A549 (cell line): ENCODE data around the gene IL21R. TPM values are rescaled to one million over a fixed set of nuclear protein-coding genes. Genes with fewer than 3 reads are reported as not detected.

Experiments
- ATAC-seq, 2 experiments: fragments of 200-7000 bp in 1 of 2; fragments of >200 bp in 1 of 2; cut with Nextera tagmentation in 1 of 2; cut with Tn5 transposase in 1 of 2; 3 replicates each; pipeline versions ENCODE4 v1.8.0 to v1.9.1; 2018 to 2020; ENCODE audit warnings: mild to moderate bottlenecking in 1 of 2, moderate library complexity in 1 of 2
- CTCF ChIA-PET: fragments of 300-600 bp; sonication (Branson Sonifier 250); formaldehyde crosslinking; extraction: SDS; loops from one replicate; lab custom pipeline; 2021; ENCODE audit warnings: antibody characterized with exemption, inconsistent platforms; lab: Yijun Ruan, JAX
- POLR2A ChIA-PET: fragments of 350-600 bp; formaldehyde crosslinking; extraction: SDS; loops from one replicate; lab custom pipeline; 2021; ENCODE audit warnings: antibody characterized with exemption, inconsistent platforms; lab: Yijun Ruan, JAX
- DNase-seq, 2 experiments: peaks; one replicate each; pipeline versions ENCODE4 v3.0.0 to v3.0.0-alpha.2; 2011 to 2016; ENCODE audit warnings: low read depth in 1 of 2, low spot score in 1 of 2
- FAIRE-seq: peaks from 2 replicates; lab custom pipeline; 2011; peaks lifted over from hg19 to GRCh38; lab: Jason Lieb, UNC
- H3K27ac ChIP-seq, 2 experiments: fragments of >200 bp; sonication (Bioruptor Twin); formaldehyde crosslinking; 3 replicates each; pipeline ENCODE4 v1.5.1; 2016 to 2017
- H3K4me1 ChIP-seq: fragments of >200 bp; sonication (Bioruptor Twin); formaldehyde crosslinking; 3 replicates; pipeline ENCODE4 v1.6.1; 2016
- H3K4me2 ChIP-seq: fragments of >200 bp; sonication (Bioruptor Twin); formaldehyde crosslinking; 3 replicates; pipeline ENCODE4 v1.6.1; 2016
- H3K4me3 ChIP-seq: fragments of >200 bp; sonication (Bioruptor Twin); formaldehyde crosslinking; 3 replicates; pipeline ENCODE4 v1.5.1; 2016
- H3K9me3 ChIP-seq: fragments of >200 bp; sonication (Bioruptor Twin); formaldehyde crosslinking; 3 replicates; pipeline ENCODE4 v1.6.1; 2016
- BCL3 ChIP-seq: fragments of >200 bp; sonication (Bioruptor Twin); formaldehyde crosslinking; IDR thresholded peaks from 3 replicates; pipeline ENCODE4 v1.6.1; 2016
- CBX8 ChIP-seq: fragments of 200-600 bp; sonication (generic); IDR thresholded peaks from 2 replicates; pipeline ENCODE4 v1.6.1; 2016
- EHMT2 ChIP-seq: fragments of 200-600 bp; sonication (generic); IDR thresholded peaks from 2 replicates; pipeline ENCODE4 v1.6.1; 2016; ENCODE audit warnings: antibody characterized with exemption, low read depth, mild to moderate bottlenecking, moderate library complexity
- EP300 ChIP-seq, 2 experiments: fragments of >200 bp; sonication (Bioruptor Twin); formaldehyde crosslinking; IDR thresholded peaks; 2 replicates in 1 of 2; 3 replicates in 1 of 2; pipeline ENCODE4 v1.6.1; 2016 to 2017
- FOSB ChIP-seq: fragments of 250-450 bp; sonication (Bioruptor Pico); IDR thresholded peaks from 2 replicates; pipeline ENCODE4 v1.5.0; 2020; ENCODE audit warnings: mild to moderate bottlenecking, moderate library complexity
- GATA3 ChIP-seq: IDR thresholded peaks from 2 replicates; pipeline ENCODE4 v1.6.1; 2012; ENCODE audit warnings: borderline replicate concordance
- HEYL ChIP-seq: fragments of 250-450 bp; sonication (Bioruptor Pico); IDR thresholded peaks from 2 replicates; pipeline ENCODE4 v1.8.0; 2021; ENCODE audit warnings: mild to moderate bottlenecking, moderate library complexity
- HOXB13 ChIP-seq: fragments of 250-450 bp; sonication (Bioruptor Pico); IDR thresholded peaks from 2 replicates; pipeline ENCODE4 v1.5.0; 2020; ENCODE audit warnings: low read depth, mild to moderate bottlenecking, moderate library complexity
- HOXB5 ChIP-seq: fragments of 250-450 bp; sonication (Bioruptor Pico); IDR thresholded peaks from 2 replicates; pipeline ENCODE4 v1.5.0; 2020; ENCODE audit warnings: mild to moderate bottlenecking, moderate library complexity
- JUNB ChIP-seq: fragments of >200 bp; sonication (Bioruptor Twin); formaldehyde crosslinking; IDR thresholded peaks from 2 replicates; pipeline ENCODE4 v1.6.1; 2016
- KDM1A ChIP-seq: fragments of 200-600 bp; sonication (generic); IDR thresholded peaks from 2 replicates; pipeline ENCODE4 v1.6.1; 2016; ENCODE audit warnings: low read depth, mild to moderate bottlenecking
- MAZ ChIP-seq: fragments of 150-350 bp; IDR thresholded peaks from 2 replicates; pipeline ENCODE4 v1.6.1; 2014; ENCODE audit warnings: antibody characterized with exemption, low read depth, low read length, borderline replicate concordance
- NPAS2 ChIP-seq: fragments of 250-450 bp; sonication (Bioruptor Pico); IDR thresholded peaks from 2 replicates; pipeline ENCODE4 v1.8.0; 2022; ENCODE audit warnings: mild to moderate bottlenecking, moderate library complexity, borderline replicate concordance
- POLR2A ChIP-seq: IDR thresholded peaks from 2 replicates; pipeline ENCODE4 v1.6.1; 2012; ENCODE audit warnings: mild to moderate bottlenecking, low read length
- RFX5 ChIP-seq: fragments of 450-650 bp; IDR thresholded peaks from 2 replicates; pipeline ENCODE4 v1.7.1; 2014; ENCODE audit warnings: antibody characterized with exemption, mild to moderate bottlenecking, moderate library complexity
- RNF2 ChIP-seq: fragments of 200-600 bp; sonication (generic); IDR thresholded peaks from 2 replicates; pipeline ENCODE4 v1.6.1; 2016; ENCODE audit warnings: low read depth, mild to moderate bottlenecking, antibody characterized with exemption, moderate library complexity, borderline replicate concordance
- SMC3 ChIP-seq: fragments of >200 bp; sonication (Bioruptor Twin); formaldehyde crosslinking; IDR thresholded peaks from 3 replicates; pipeline ENCODE4 v1.6.1; 2018; ENCODE audit warnings: inconsistent platforms
- SREBF2 ChIP-seq: fragments of 450-650 bp; IDR thresholded peaks from 2 replicates; pipeline ENCODE4 v1.6.1; 2014; ENCODE audit warnings: mild to moderate bottlenecking, moderate library complexity
- TFCP2L1 ChIP-seq: fragments of 250-450 bp; sonication (Bioruptor Pico); IDR thresholded peaks from 2 replicates; pipeline ENCODE4 v1.5.0; 2021; ENCODE audit warnings: mild to moderate bottlenecking
- TP53 ChIP-seq: fragments of 250-450 bp; sonication (Bioruptor Pico); IDR thresholded peaks from 2 replicates; pipeline ENCODE4 v1.5.0; 2021; ENCODE audit warnings: mild to moderate bottlenecking, moderate library complexity
- ZFP36 ChIP-seq: fragments of 450-650 bp; IDR thresholded peaks from 2 replicates; pipeline ENCODE4 v1.6.1; 2014; ENCODE audit warnings: borderline replicate concordance; ENCODE audit not compliant: partially characterized antibody
- ZNF302 ChIP-seq: fragments of 250-450 bp; sonication (Bioruptor Pico); IDR thresholded peaks from 2 replicates; pipeline ENCODE4 v1.9.0; 2021; ENCODE audit warnings: inconsistent platforms, mild to moderate bottlenecking, moderate library complexity
- WGBS: methylation state at CpG from one replicate; pipeline ENCODE4 v1.1.6; 2017; ENCODE audit errors: missing lambda C conversion rate; 5-methylcytosine and 5-hydroxymethylcytosine counted together
- polyA plus RNA-seq, 4 experiments: library from polyadenylated mRNA; depleted of rRNA in 3 of 4; stranded (reverse); fragments of >200 nt; fragmentation: RNase III in 1 of 4; extraction: RNeasy Plus Mini Kit Qiagen cat#74134 plus additional on column Dnase treatment in 1 of 4; gene quantifications; 2 replicates in 3 of 4; 3 replicates in 1 of 4; pipeline ENCODE4 v1.2.3, GENCODE V29; 2011 to 2017
- TF ChIP-seq, protein P1 (sequence below): fragments of 250-450 bp; sonication (Bioruptor Pico); IDR thresholded peaks from 2 replicates; pipeline ENCODE4 v1.5.0; 2020; ENCODE audit warnings: low read depth, mild to moderate bottlenecking, moderate library complexity
- TF ChIP-seq, protein P2 (sequence below): fragments of 150-350 bp; IDR thresholded peaks from 2 replicates; pipeline ENCODE4 v1.6.1; 2014; ENCODE audit warnings: low read depth, mild to moderate bottlenecking, low read length
- TF ChIP-seq, protein P3 (sequence below): fragments of >200 bp; sonication (Bioruptor Twin); formaldehyde crosslinking; IDR thresholded peaks from 2 replicates; pipeline ENCODE4 v1.6.1; 2016

The IL21R gene
- polyA plus RNA-seq, 2 of the 4 experiments (the other 2 are of a cell fraction) = 0.04 to 0.09 TPM

GRCh38 chr16:27383556-27384243, 18.3 kb upstream of the IL21R start:
- H3K4me2 ChIP-seq = no peak overlapping the region
- H3K4me3 ChIP-seq = no peak overlapping the region
- POLR2A ChIA-PET = no interaction called here
- no peak overlapping the region for H3K27ac ChIP-seq
- FAIRE-seq = no peak
- no peak for TF ChIP-seq CBX8
- TF ChIP-seq SMC3 = no peak
- no peak for TF ChIP-seq NPAS2 (CRISPR knock-in tag)
- no peak for TF ChIP-seq POLR2A
- TF ChIP-seq, protein P1, sequence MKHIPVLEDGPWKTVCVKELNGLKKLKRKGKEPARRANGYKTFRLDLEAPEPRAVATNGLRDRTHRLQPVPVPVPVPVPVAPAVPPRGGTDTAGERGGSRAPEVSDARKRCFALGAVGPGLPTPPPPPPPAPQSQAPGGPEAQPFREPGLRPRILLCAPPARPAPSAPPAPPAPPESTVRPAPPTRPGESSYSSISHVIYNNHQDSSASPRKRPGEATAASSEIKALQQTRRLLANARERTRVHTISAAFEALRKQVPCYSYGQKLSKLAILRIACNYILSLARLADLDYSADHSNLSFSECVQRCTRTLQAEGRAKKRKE (CRISPR knock-in tag) = no peak
- TF ChIP-seq JUNB = no peak
- no peak for TF ChIP-seq TP53 (CRISPR knock-in tag)
- TF ChIP-seq RNF2 = no peak
- TF ChIP-seq RFX5 = no peak
- TF ChIP-seq EHMT2 = no peak
- TF ChIP-seq SREBF2 = no peak
- no peak for TF ChIP-seq FOSB (CRISPR knock-in tag)
- TF ChIP-seq EP300 (IDR thresholded peaks at IDR 0.05) = no peak
- no peak for TF ChIP-seq HOXB13 (CRISPR knock-in tag)
- no peak for TF ChIP-seq KDM1A
- TF ChIP-seq MAZ = no peak
- no peak for TF ChIP-seq HOXB5
- CTCF ChIA-PET = interaction anchor here (1.2 to 1.4 kb wide), 2 partner anchors 16 to 57 kb away, joined by 3 read pairs; no protein-coding TSS in a partner anchor
- DNase-seq = no peak
- H3K4me1 ChIP-seq = no peaks in the 10 kb centered on the region
- H3K9me3 ChIP-seq = peaks cover 13% of the 10 kb centered on the region; the same call in 2 of the 3 replicates
- WGBS = 51% methylated on average over 15 of the region's 15 CpGs
- no peak for ATAC-seq

- WGBS = 23% methylated on average over 5 of the region's 5 CpGs
These were observed 17.5 kb upstream of the IL21R start for GRCh38 chr16:27384425-27384824.

More at GRCh38 chr16:27384425-27384824, 17.5 kb upstream of the IL21R start:
- H3K4me1 ChIP-seq = no peaks in the 10 kb centered on the region
- H3K4me2 ChIP-seq = no peak overlapping the region
- no peak overlapping the region for H3K4me3 ChIP-seq
- no peak for ATAC-seq
- peaks cover 14% of the 10 kb centered on the region; the same call in 2 of the 3 replicates for H3K9me3 ChIP-seq
- no peak overlapping the region for H3K27ac ChIP-seq
- TF ChIP-seq, protein P2, sequence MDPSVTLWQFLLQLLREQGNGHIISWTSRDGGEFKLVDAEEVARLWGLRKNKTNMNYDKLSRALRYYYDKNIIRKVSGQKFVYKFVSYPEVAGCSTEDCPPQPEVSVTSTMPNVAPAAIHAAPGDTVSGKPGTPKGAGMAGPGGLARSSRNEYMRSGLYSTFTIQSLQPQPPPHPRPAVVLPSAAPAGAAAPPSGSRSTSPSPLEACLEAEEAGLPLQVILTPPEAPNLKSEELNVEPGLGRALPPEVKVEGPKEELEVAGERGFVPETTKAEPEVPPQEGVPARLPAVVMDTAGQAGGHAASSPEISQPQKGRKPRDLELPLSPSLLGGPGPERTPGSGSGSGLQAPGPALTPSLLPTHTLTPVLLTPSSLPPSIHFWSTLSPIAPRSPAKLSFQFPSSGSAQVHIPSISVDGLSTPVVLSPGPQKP = no peak
- no peak for TF ChIP-seq HEYL
- TF ChIP-seq, protein P3, sequence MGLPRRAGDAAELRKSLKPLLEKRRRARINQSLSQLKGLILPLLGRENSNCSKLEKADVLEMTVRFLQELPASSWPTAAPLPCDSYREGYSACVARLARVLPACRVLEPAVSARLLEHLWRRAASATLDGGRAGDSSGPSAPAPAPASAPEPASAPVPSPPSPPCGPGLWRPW = no peak
- TF ChIP-seq GATA3 = no peak
- no peak for TF ChIP-seq ZFP36
- no peak for TF ChIP-seq TFCP2L1 (CRISPR knock-in tag)
- TF ChIP-seq BCL3 = no peak
- TF ChIP-seq MAZ = no peak
- no peak for TF ChIP-seq ZNF302 (CRISPR knock-in tag)
- TF ChIP-seq HOXB5 = no peak
- DNase-seq = no peak
- ChIA-PET POLR2A (no interaction called here), CTCF (interaction anchor here (1.4 kb wide), 1 partner anchor 58 kb away, joined by 3 read pairs; no protein-coding TSS in a partner anchor)
- FAIRE-seq = no peak
